H1 (cell line): ENCODE measurements around the gene CD14. TPM values are rescaled to one million over a fixed set of nuclear protein-coding genes. Genes with fewer than 3 reads are reported as not detected.

Experiments used
- NANOG ChIP-seq: IDR thresholded peaks from 2 replicates; pipeline ENCODE4 v1.6.1; 2011; ENCODE audit warnings: low read length, low read depth, mild to moderate bottlenecking, inconsistent platforms; ENCODE audit not compliant: insufficient read depth, poor library complexity, severe bottlenecking
- TAF7 ChIP-seq: optimal IDR thresholded peaks from 2 replicates; pipeline ENCODE3; 2011; ENCODE audit warnings: low read depth, mild to moderate bottlenecking, inconsistent platforms, low read length, moderate library complexity, borderline replicate concordance
- polyA plus RNA-seq, 7 experiments: library from polyadenylated mRNA; depleted of rRNA in 3 of 7; stranded (reverse) in 5 of 7; unstranded in 2 of 7; fragments of >200 nt in 5 of 7; fragments of 200-250 nt in 2 of 7; gene quantifications; 1 replicate in 5 of 7; 2 replicates in 1 of 7; 4 replicates in 1 of 7; pipeline versions ENCODE4 v1.2.1 to v1.2.3, GENCODE V29; 2011 to 2013; ENCODE audit warnings: missing spikeins in 2 of 7, mixed read lengths in 2 of 7
- total RNA-seq: library from RNA; stranded (reverse); fragmentation: NEBNext Ultra II Directional; extraction: Animal tissue kit (Norgen Biotek cat#: 25700); gene quantifications from 2 replicates; pipeline ENCODE4 v1.2.1, GENCODE V29; 2021
- TF ChIP-seq, protein P1 (sequence below): fragments of 300-600 bp; sonication (generic); IDR thresholded peaks from 2 replicates; pipeline ENCODE4 v1.7.1; 2012; ENCODE audit warnings: low read length, moderate library complexity, mild to moderate bottlenecking, inconsistent platforms; ENCODE audit not compliant: insufficient replicate concordance

The CD14 gene
- total and polyA plus RNA-seq, 2 of the 8 experiments (the other 6 are each of a cell fraction or from before 2014, with no cell fraction given) = 0.15 TPM; not detected in 1

- TF ChIP-seq, protein P1, sequence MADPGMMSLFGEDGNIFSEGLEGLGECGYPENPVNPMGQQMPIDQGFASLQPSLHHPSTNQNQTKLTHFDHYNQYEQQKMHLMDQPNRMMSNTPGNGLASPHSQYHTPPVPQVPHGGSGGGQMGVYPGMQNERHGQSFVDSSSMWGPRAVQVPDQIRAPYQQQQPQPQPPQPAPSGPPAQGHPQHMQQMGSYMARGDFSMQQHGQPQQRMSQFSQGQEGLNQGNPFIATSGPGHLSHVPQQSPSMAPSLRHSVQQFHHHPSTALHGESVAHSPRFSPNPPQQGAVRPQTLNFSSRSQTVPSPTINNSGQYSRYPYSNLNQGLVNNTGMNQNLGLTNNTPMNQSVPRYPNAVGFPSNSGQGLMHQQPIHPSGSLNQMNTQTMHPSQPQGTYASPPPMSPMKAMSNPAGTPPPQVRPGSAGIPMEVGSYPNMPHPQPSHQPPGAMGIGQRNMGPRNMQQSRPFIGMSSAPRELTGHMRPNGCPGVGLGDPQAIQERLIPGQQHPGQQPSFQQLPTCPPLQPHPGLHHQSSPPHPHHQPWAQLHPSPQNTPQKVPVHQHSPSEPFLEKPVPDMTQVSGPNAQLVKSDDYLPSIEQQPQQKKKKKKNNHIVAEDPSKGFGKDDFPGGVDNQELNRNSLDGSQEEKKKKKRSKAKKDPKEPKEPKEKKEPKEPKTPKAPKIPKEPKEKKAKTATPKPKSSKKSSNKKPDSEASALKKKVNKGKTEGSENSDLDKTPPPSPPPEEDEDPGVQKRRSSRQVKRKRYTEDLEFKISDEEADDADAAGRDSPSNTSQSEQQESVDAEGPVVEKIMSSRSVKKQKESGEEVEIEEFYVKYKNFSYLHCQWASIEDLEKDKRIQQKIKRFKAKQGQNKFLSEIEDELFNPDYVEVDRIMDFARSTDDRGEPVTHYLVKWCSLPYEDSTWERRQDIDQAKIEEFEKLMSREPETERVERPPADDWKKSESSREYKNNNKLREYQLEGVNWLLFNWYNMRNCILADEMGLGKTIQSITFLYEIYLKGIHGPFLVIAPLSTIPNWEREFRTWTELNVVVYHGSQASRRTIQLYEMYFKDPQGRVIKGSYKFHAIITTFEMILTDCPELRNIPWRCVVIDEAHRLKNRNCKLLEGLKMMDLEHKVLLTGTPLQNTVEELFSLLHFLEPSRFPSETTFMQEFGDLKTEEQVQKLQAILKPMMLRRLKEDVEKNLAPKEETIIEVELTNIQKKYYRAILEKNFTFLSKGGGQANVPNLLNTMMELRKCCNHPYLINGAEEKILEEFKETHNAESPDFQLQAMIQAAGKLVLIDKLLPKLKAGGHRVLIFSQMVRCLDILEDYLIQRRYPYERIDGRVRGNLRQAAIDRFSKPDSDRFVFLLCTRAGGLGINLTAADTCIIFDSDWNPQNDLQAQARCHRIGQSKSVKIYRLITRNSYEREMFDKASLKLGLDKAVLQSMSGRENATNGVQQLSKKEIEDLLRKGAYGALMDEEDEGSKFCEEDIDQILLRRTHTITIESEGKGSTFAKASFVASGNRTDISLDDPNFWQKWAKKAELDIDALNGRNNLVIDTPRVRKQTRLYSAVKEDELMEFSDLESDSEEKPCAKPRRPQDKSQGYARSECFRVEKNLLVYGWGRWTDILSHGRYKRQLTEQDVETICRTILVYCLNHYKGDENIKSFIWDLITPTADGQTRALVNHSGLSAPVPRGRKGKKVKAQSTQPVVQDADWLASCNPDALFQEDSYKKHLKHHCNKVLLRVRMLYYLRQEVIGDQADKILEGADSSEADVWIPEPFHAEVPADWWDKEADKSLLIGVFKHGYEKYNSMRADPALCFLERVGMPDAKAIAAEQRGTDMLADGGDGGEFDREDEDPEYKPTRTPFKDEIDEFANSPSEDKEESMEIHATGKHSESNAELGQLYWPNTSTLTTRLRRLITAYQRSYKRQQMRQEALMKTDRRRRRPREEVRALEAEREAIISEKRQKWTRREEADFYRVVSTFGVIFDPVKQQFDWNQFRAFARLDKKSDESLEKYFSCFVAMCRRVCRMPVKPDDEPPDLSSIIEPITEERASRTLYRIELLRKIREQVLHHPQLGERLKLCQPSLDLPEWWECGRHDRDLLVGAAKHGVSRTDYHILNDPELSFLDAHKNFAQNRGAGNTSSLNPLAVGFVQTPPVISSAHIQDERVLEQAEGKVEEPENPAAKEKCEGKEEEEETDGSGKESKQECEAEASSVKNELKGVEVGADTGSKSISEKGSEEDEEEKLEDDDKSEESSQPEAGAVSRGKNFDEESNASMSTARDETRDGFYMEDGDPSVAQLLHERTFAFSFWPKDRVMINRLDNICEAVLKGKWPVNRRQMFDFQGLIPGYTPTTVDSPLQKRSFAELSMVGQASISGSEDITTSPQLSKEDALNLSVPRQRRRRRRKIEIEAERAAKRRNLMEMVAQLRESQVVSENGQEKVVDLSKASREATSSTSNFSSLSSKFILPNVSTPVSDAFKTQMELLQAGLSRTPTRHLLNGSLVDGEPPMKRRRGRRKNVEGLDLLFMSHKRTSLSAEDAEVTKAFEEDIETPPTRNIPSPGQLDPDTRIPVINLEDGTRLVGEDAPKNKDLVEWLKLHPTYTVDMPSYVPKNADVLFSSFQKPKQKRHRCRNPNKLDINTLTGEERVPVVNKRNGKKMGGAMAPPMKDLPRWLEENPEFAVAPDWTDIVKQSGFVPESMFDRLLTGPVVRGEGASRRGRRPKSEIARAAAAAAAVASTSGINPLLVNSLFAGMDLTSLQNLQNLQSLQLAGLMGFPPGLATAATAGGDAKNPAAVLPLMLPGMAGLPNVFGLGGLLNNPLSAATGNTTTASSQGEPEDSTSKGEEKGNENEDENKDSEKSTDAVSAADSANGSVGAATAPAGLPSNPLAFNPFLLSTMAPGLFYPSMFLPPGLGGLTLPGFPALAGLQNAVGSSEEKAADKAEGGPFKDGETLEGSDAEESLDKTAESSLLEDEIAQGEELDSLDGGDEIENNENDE = no peak
- TF ChIP-seq NANOG (no peak), TAF7 (no peak)
Observed at GRCh38 chr5:140609126-140609525, 23.8 kb downstream of the CD14 start (continued).
